Purkinje cell (primary cell): ENCODE measurements around the gene UPK3BL2. TPM values are rescaled to one million over a fixed set of nuclear protein-coding genes. Genes with fewer than 3 reads are reported as not detected.

Source experiments
- polyA plus RNA-seq: library from polyadenylated mRNA; unstranded; fragments of >200 nt; fragmentation: Nextera tagmentation; gene quantifications from 2 replicates; pipeline ENCODE4 v1.2.1, GENCODE V29; 2014

UPK3BL2 gene, protein sequence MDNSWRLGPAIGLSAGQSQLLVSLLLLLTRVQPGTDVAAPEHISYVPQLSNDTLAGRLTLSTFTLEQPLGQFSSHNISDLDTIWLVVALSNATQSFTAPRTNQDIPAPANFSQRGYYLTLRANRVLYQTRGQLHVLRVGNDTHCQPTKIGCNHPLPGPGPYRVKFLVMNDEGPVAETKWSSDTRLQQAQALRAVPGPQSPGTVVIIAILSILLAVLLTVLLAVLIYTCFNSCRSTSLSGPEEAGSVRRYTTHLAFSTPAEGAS
- polyA plus RNA-seq: not detected in 2 replicates

DNA sequence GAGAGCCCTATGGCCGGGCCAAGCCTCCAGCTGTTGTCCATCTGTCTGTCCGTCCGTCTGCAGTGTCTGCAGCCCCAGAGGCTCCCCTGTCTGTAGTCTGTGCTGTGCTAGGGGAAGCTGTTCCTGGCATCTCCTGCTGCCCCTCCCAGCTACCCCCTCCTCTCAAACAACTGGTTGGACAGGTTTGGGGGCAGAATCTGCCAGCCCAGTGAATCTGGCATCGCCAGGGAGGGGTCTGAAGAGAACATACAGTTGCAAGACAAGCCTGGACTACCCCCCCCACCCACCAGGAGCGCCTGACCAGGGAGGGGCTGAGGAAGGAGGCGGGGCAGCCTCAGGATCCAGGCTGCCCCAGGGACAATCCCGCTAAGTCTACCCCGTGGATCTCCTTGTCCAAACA, at the start of gene UPK3BL2:
Gene UPK3BL2, minus strand, starts transcription at position 101 of the 400 bp plus-strand sequence. Its CDS starts 60 bp downstream, at position 41.

DNA sequence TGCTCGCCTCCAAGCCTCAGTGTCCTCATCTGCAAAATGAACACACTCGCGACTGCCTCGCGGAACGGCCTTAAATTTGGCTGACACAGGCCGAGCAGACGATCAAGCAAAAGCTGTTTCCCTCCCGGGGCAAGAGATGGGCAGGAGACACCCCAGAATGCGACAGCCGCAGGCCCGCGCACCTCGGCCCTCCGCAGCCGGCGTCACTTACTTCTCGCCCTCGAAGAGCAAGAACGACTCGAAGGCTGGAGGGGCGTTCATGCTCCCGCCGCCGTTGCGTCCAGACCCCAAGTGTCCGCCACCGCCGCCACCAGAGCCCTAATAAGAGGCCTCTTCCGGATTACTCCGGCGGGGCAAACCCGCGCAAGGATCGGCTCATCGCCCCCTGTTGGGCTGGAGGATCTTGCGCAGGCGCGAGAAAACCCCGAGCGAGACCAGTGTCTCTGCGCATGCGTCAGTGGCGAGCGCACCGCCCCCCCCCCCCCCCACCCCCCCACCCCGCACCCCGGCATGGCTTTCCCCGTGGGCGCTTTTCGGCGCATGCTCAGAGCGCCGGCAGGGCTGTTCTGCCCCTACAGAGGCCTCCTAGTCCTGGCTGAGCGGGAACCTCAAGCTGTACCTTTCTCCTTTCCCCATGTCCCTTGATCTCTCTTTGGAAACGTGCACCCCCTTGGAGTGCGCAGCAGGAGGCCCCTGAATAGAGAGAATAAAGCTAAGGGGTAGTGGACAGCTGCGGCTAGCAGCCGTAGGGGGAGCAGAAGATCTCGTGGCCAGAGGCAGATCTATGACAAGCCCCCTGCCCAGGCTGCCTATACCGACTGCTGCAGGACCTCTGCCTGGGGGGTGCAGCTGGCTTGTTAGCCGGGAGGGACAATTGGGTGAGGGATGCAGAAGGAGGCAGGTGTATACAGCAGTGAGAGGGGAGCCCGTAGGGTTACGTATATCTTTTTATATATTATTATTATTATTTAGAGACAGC, 29.1 kb upstream of the UPK3BL2 start, which contains the start of gene POLR2J3:
Gene POLR2J3, minus strand, starts transcription at position 323 of the 979 bp plus-strand sequence. Its CDS starts 62 bp downstream, at position 261.

DNA sequence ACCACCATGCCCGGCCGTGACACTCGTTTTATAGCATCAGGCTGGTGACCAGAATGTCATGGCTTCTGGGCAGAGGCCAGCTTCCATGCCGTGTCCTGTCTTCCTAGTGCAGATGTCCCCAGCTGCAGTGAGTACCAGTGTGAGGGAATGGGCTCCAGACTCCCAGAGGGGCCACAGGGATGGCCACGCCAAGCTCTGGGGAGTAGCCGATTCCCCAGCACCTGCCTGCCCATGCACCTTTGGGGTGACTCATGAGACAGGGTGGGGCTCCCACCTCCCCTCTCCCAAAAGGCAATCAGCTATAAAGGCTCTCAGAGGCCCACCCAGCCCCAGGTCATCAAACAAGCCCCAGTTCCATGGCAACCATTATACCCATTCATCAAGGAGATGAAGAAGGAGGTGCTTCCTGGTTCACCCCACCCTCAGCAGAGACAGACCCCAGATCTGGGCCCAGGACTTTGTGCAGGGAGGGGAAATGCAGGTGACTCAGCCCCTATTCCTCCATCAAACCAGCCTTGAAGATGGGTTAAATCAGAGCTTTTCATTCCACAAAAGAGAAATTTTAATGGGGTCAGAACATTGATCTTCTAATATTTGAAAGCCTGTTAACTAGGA, 7.4 kb upstream of the UPK3BL2 start, which contains the start of gene SPDYE2:
Gene SPDYE2, plus strand, starts transcription at position 419 of the 615 bp plus-strand sequence. CDS start 2,030 bp downstream, outside the sequence.

DNA sequence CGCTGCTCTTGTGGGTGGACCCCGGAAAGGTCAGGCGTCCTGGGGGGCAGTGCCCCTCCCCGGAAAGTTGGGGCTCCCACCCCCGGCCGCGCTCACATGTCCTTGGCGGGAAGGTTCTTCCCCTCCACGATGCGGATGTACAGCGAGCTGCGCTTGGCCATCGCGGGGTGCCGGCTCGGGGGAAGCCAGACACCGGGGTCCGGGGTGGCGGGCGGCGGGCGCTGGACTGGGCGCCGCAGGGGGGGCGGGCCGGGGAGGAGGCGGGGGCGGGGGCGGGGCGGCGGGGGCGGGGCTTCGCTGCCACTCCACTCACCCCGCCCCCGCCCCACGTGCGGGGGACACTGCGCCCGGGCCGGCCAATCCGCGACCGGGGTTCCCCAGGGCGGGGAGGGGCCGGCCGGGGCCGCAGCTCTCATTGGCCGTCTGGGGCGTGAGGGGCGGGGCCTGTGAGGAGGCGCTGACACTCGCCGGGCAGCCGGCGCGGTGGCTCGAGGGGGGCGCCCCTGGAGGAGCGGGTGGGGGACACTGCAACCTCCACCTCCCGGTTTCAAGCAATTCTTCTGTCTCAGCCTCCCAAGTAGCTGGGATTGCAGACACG, 25.8 kb downstream of the UPK3BL2 start, which contains the start of gene RASA4B:
Gene RASA4B, minus strand, starts transcription at position 228 of the 598 bp plus-strand sequence. Its CDS starts 67 bp downstream, at position 161.

Other genes starting within 250 kb of the UPK3BL2 start
- 0.46 TPM in 1 of 2 replicates, not detected in the other for gene SPDYE6, start 187.3 kb downstream of the UPK3BL2 start, polyA plus RNA-seq
- 9.6 and 13.9 TPM in 2 replicates for gene PRKRIP1, start 147.3 kb downstream of the UPK3BL2 start, polyA plus RNA-seq
- gene ORAI2, start 110.1 kb downstream of the UPK3BL2 start, polyA plus RNA-seq: 3.9 and 4.8 TPM in 2 replicates
- 1.8 and 2.5 TPM in 2 replicates for gene ALKBH4, start 78.8 kb downstream of the UPK3BL2 start, polyA plus RNA-seq
- 0.11 and 1.9 TPM in 2 replicates for gene LRWD1, start 78.7 kb downstream of the UPK3BL2 start, polyA plus RNA-seq
- gene POLR2J, start 64.8 kb downstream of the UPK3BL2 start, polyA plus RNA-seq: 69.4 and 83.0 TPM in 2 replicates
- gene RASA4B, start 25.9 kb downstream of the UPK3BL2 start, polyA plus RNA-seq: 3.0 and 10.8 TPM in 2 replicates
- 0.35 TPM in 1 of 2 replicates, not detected in the other for gene SPDYE2, start 7.5 kb upstream of the UPK3BL2 start, polyA plus RNA-seq
- 77.5 and 96.1 TPM in 2 replicates for gene POLR2J3, start 28.9 kb upstream of the UPK3BL2 start, polyA plus RNA-seq
- 5.0 and 7.4 TPM in 2 replicates for gene RASA4, start 73.1 kb upstream of the UPK3BL2 start, polyA plus RNA-seq
- gene UPK3BL1, start 99.1 kb upstream of the UPK3BL2 start, polyA plus RNA-seq: 4.1 and 10.9 TPM in 2 replicates
- 0.35 TPM in 1 of 2 replicates, not detected in the other for gene SPDYE2B, start 106.6 kb upstream of the UPK3BL2 start, polyA plus RNA-seq
- 0.27 and 0.56 TPM in 2 replicates for gene POLR2J2, start 128.0 kb upstream of the UPK3BL2 start, polyA plus RNA-seq
- gene FAM185A, start 205.3 kb upstream of the UPK3BL2 start, polyA plus RNA-seq: 11.2 and 18.1 TPM in 2 replicates